ENCODE results near the gene HS1BP3.

The HS1BP3 gene

DNA sequence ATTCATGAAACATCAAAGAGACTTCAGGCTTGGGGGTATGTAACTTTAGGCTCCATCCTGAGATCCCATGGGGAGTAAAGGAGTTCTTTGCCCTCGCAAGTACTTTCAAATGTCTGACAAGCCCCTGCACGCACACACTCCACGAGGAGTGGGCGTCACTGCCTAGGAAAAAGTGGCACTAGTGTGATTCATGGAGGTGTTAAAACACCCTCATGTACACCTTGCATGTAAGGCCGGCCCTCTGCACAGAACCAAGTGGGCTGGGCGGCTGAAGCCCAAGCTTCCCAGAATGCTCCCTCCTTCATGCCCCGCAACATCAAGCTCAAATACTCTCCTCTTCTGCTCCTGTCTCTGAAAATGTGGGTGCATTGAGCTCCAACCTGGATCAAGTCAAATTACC is 7.8 kb downstream of the HS1BP3 start:
- no peak for DNase-seq

DNA sequence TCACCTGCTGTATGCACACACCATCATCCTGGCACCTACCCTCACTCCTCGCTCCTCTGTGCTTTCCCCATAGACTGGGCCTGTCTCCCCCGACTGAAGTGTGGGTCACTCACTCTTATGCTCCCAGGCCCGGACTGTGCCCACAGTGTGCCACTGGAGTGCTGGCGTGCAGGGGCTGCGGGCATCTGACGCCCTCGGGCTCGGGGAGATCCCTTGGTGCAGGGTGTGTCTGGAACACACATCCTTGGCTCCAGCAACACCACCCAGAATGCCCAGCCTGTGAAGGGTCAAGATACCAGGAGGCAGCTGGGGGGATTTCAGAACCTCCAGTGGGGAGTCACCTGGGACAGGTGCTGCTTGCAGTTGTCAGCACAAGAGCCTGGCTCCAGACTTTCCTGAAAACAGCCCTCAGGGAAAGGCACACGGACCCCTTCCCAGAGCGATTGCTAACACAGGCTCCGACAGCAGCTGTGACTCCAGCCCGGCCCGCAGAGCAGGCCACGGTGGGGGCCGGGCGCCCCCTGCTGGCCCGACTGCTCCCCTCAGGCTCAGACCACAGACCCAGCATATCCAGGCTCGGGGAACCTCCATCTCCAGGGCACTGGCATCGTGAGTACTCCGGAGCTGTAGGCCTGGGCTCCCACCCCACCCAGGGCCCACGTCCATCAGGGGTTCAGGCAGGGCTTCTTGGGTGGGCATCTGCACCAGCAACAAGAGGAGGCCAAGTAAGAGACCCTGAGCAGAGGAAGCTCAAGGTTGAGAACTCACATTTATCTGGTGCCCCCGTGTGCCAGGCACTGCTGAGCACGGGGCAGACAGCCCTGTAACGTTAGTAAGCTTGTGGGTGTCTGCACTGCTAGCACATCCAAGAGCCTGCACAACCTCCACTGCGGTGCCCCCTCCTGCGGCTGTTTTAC is 8.6 kb downstream of the HS1BP3 start:
- peak; percentile 42 for DNase-seq

GRCh38 chr2:20641123-20641985 is 9.5 kb downstream of the HS1BP3 start:
- DNase-seq, result no peak

DNA sequence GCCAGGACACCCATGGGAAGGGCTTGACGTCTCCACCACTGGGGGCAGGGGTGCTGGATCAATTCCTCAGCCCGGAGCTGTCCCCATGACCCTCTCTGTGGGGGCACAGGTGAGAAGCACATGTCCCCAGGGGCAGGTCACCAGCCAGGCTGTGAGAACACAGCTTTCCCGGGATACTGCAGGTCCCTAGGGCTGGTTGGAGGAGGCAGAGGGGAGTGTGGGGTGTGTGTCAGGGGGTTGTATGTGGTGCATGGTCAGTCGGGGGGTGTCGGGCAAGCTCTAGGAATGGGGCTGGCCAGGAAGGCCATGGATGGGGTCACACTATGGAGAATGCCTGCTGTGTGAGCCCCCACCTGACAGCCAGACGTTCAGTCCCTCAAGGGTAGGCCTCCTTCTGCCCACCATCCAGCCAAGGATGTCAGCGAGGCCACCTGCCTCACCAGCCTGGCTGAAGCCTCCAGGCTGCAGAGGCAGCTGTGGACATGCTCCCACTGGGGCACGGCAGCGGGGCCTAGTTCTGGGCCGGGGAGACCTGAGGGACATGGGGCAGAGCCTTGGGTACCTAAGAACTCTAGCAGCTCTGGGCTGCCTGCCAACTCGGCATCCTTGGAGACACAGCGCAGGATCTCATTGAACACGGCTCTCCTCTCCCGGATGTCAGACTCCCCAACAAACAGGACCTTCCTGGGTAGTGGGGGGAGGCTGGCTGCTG is 10.3 kb downstream of the HS1BP3 start:
- no peak for DNase-seq

GRCh38 chr2:20638646-20639430 is 12.1 kb downstream of the HS1BP3 start:
- DNase-seq, result no peak

DNA sequence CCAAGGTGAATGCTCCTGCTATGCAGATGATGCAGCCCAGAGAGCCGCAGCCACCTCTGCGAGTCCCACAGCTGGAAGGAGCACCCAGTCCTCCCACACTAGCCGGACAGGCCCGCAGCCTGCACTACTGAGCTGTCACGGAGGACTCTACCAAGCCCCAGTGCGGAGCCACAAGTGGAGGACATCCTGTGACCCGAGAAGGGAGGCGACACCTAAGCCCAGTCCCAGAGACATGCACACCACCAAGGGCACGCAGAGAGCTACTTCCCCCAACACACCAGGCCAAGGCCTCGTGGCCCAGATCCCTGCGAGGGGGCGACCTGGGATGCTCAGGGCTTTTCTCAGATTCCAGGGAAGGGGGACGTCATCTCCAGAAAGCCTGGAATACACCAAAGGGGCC is 12.9 kb downstream of the HS1BP3 start:
- no peak for DNase-seq

- no peak for DNase-seq
These were observed 13.8 kb downstream of the HS1BP3 start for GRCh38 chr2:20637147-20637546.

GRCh38 chr2:20635675-20636584 is 15.0 kb downstream of the HS1BP3 start:
- DNase-seq, result peak; percentile 54

- no peak for DNase-seq
These were observed 15.8 kb downstream of the HS1BP3 start for GRCh38 chr2:20635113-20635510.

GRCh38 chr2:20634507-20635112 is 16.3 kb downstream of the HS1BP3 start:
- DNase-seq, result no peak

DNA sequence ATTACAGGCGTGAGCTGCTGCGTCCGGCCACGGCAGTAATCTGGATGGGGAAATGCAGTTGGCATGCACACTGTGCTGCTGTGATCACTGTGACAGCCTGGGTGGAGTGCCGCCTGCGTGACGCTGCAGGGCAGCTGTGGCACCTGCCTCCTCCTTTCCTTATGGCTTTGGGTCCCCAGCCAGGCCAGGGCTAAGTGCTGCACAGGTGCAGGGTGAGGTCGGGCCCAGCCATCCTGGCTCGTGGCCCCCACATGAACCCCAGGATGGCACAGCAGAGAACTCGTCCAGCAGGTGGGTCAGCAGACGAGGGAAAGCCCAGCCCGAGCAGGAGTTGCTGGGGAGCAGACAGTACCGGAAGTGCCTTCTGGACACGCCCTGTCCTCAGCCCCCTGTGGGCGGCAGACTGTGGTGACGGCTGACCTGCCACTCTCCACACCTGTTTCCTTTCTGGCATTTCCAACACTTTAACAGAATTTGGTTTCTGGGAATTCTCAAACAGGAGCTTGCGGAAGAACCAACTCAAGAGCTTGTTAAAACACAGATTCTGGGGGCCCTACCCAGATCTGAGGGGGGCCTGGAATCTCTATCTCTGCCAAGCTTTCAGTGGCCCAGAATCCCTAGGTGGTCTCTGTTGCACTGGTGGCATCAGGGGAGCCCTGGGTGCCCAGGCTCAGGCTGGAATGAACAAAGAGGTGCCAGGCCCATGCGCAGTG is 16.9 kb downstream of the HS1BP3 start:
- peak; percentile 14 for DNase-seq

GRCh38 chr2:20633001-20633400 is 17.9 kb downstream of the HS1BP3 start:
- no peak for DNase-seq

- no peak for DNase-seq
These were observed 18.4 kb downstream of the HS1BP3 start for GRCh38 chr2:20632446-20632990.

DNA sequence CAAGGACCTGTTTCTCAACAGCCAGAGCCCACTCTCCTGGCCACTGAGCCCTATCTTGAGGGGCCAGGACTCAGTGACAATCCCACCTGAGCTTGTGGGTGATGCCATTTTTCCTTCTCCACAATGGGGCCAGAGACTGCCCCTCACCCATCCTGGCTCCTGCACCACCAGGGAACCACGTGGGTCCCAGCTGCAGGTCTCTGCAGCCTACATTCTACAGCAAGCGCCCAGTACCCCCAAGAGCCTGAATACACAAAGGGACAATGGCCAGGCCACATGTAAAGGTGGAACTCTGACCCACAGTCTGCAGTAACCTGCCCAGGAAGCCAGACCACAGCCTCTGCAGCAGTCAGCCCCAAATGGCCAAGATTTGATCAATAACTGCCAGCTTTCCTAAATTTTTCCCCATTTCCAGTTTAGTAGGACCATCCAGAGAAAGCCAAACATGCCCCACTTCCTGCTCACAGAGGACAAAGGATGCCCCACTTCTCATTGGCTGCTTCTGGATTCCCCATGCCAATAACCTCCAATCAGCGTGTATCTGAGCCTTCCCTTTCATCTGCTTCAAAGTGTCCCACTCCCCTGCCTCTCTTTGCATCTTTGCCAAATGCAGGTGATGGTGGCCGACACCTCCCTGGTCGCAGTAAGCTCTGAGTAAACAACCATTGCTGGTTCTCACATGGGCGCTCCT is 19.1 kb downstream of the HS1BP3 start:
- DNase-seq, result no peak

DNA sequence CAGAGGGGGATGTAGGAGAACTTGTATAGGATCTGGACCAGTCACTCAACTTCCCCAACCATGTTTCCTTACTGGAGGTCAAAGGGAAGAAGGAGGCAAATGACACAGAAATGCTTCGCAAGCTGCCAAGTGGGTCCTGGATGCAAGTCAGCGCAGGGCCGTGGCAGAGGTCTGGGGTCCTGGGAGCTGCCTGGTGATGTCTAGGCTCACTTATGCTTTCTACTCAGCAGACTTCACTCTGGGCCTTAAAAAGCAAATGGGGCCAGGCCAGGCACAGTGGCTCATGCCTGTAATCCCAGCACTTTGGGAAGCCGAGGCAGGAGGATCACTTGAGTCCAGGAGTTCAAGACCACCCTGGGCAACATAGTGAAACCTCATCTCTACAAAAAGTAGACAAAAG is 19.9 kb downstream of the HS1BP3 start:
- DNase-seq, result no peak

DNA sequence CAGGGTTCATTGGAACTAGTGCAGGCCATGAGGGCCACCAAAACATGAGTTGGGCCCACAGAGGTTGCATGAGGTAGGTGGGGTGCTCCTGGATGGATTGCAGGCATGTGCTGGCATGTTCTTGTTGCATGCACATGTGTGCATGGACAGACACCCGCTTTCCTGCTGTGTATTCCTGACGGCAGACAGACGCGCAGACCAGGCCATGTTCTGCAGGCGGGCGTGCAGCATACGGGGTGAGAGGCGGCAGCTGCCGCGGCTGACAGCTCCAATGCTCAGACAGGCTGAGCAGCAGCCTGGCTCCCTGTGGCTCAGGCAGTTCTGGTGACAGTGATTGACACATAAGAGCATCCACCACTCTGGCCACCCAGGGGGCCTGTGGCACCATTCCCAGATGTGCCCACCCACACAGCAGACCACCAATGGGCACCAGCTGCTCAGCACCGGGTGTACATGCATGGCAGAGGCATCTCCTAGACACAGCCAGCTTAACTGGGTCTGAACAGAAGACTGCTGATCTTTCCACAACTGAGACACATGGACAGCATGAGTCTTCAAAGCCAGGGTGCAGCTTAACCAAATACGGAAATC is 21.2 kb downstream of the HS1BP3 start:
- no peak for DNase-seq

- no peak for DNase-seq
These were observed 21.7 kb downstream of the HS1BP3 start for GRCh38 chr2:20629181-20629580.

GRCh38 chr2:20627712-20628380 is 23.1 kb downstream of the HS1BP3 start:
- no peak for DNase-seq
